ENCODE data around the gene ROBO1.

GRCh38 chr3:79094654-79095053 lies 673.1 kb downstream of the ROBO1 start:
- TF ChIP-seq CTCF (IDR thresholded peaks at IDR 0.05): no peak
- TF ChIP-seq EZH2 (IDR thresholded peaks at IDR 0.05; ENCODE audit: borderline replicate concordance, insufficient read depth, low read depth, low read length, poor library complexity, severe bottlenecking): no peak

Data from B cell (primary cell).